GM12878 (cell line): ENCODE data around the gene AGBL1.

Experiments used
- CTCF ChIP-seq, 3 experiments: IDR thresholded peaks in 2 of 3; conservative IDR thresholded peaks in 1 of 3; 2 replicates each; pipeline ENCODE4 v1.5.1; 2011; ENCODE audit warnings: low read depth in 3 of 3, low read length in 3 of 3, mild to moderate bottlenecking in 3 of 3, control low read depth in 2 of 3, moderate library complexity in 2 of 3, inconsistent platforms in 1 of 3, mixed read lengths in 1 of 3; ENCODE audit not compliant: control insufficient read depth in 2 of 3, insufficient read depth in 1 of 3; ENCODE audit errors: extremely low read depth in 1 of 3
- FOXM1 ChIP-seq: IDR thresholded peaks from 2 replicates; pipeline ENCODE4 v1.6.1; 2012; ENCODE audit warnings: low read depth, mild to moderate bottlenecking, inconsistent platforms, low read length, moderate library complexity
- MYC ChIP-seq: IDR thresholded peaks from 2 replicates; pipeline ENCODE4 v1.6.1; 2011; ENCODE audit warnings: mild to moderate bottlenecking, low read length, moderate library complexity, inconsistent platforms; ENCODE audit not compliant: insufficient read depth, insufficient replicate concordance, insufficient read length, severe bottlenecking
- NFIC ChIP-seq: IDR thresholded peaks from 2 replicates; pipeline ENCODE4 v1.6.1; 2012; ENCODE audit warnings: low read depth, mild to moderate bottlenecking, inconsistent platforms, low read length, moderate library complexity
- NFYB ChIP-seq: IDR thresholded peaks from 2 replicates; pipeline ENCODE4 v1.6.1; 2011; ENCODE audit warnings: low read depth, mild to moderate bottlenecking, low read length, improper control_type of control experiment, moderate library complexity; ENCODE audit not compliant: insufficient read depth
- NRF1 ChIP-seq: conservative IDR thresholded peaks from 2 replicates; pipeline ENCODE4 v1.6.1; 2011; ENCODE audit warnings: mild to moderate bottlenecking, low read depth, low read length, improper control_type of control experiment
- POLR2AphosphoS5 ChIP-seq: IDR thresholded peaks from 2 replicates; pipeline ENCODE4 v1.6.1; 2011; ENCODE audit warnings: mild to moderate bottlenecking, low read length, inconsistent platforms
- RELA ChIP-seq: fragments of 450-650 bp; IDR thresholded peaks from 2 replicates; pipeline ENCODE4 v1.8.0; 2014; ENCODE audit warnings: borderline replicate concordance; ENCODE audit not compliant: partially characterized antibody
- REST ChIP-seq: IDR thresholded peaks from 2 replicates; pipeline ENCODE4 v1.6.1; 2012; ENCODE audit warnings: mild to moderate bottlenecking, low read depth, low read length
- SREBF1 ChIP-seq: IDR thresholded peaks from 2 replicates; pipeline ENCODE4 v1.6.1; 2012; ENCODE audit warnings: mild to moderate bottlenecking, low read length
- TARDBP ChIP-seq: IDR thresholded peaks from 2 replicates; pipeline ENCODE4 v1.6.1; 2016; ENCODE audit warnings: borderline replicate concordance
- TCF7 ChIP-seq: IDR thresholded peaks from 2 replicates; pipeline ENCODE4 v1.6.1; 2014; ENCODE audit warnings: antibody characterized with exemption, borderline replicate concordance

GRCh38 chr15:86773736-86774135 lies 694.1 kb downstream of the AGBL1 start:
- no peak for TF ChIP-seq SREBF1
- no peak for TF ChIP-seq MYC
- TF ChIP-seq CTCF (IDR thresholded peaks at IDR 0.05 in 2 of 3, conservative IDR thresholded peaks at IDR 0.05 in 1 of 3; ENCODE audit: control insufficient read depth in 2 of 3, extremely low read depth in 1 of 3, insufficient read depth in 1 of 3, low read depth in 3 of 3, low read length in 3 of 3) = no peak
- no peak for TF ChIP-seq RELA
- TF ChIP-seq NFYB = no peak
- no peak for TF ChIP-seq NFIC
- TF ChIP-seq REST = no peak
- TF ChIP-seq NRF1 = no peak
- TF ChIP-seq TCF7 = no peak
- TF ChIP-seq FOXM1 = no peak
- TF ChIP-seq POLR2AphosphoS5 = no peak
- no peak for TF ChIP-seq TARDBP
